ENCODE data around the gene C4orf17. TPM values are rescaled to one million over a fixed set of nuclear protein-coding genes. Genes with fewer than 3 reads are reported as not detected.

Gene C4orf17
- polyA plus RNA-seq, 1 experiment: not detected

- no peak overlapping the region for H3K4me3 ChIP-seq (ENCODE audit: low read depth, low read length)
Measured at GRCh38 chr4:99564921-99565320, 54.1 kb downstream of the C4orf17 start.

DNA sequence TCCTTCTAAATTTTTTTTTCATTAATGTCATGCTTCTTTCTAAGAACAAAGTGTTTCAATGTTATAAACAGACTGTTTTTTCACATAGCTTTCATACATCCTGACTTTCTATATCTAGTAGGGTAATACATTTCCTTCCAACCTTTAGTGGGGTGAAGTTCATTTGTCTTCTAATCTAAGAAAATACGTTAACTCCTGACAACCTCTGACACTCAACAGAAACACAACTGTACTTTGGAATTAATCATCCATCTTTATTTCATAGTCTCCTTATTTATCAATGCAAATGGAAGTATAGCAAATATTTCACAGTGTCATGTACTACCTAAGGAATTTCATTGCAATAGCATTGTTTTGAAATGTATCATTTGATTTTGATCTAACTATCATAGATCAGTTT is 61.1 kb downstream of the C4orf17 start:
- no peak overlapping the region for H3K4me3 ChIP-seq (ENCODE audit: low read depth, low read length)
- ChIA-PET POLR2A (no interaction called here), CTCF (no interaction called here)
- no peaks in the 10 kb centered on the region for H3K36me3 ChIP-seq (ENCODE audit: control insufficient read depth, insufficient read depth, low read length)
- DNase-seq (ENCODE audit: low read depth): no peak
- H3K27me3 ChIP-seq (ENCODE audit: control insufficient read depth, insufficient read depth, low read length): no peaks in the 10 kb centered on the region; the same call in 1 of the 2 replicates
- TF ChIP-seq CTCF (IDR thresholded peaks at IDR 0.05; ENCODE audit: insufficient read depth, low read depth, low read length): no peak

More at GRCh38 chr4:99564921-99565320, 54.1 kb downstream of the C4orf17 start:
- no peaks in the 10 kb centered on the region for H3K36me3 ChIP-seq (ENCODE audit: control insufficient read depth, insufficient read depth, low read length)
- ChIA-PET POLR2A (no interaction called here), CTCF (no interaction called here)
- TF ChIP-seq CTCF (IDR thresholded peaks at IDR 0.05; ENCODE audit: insufficient read depth, low read depth, low read length): no peak
- H3K27me3 ChIP-seq (ENCODE audit: control insufficient read depth, insufficient read depth, low read length): no peaks in the 10 kb centered on the region
- no peak for DNase-seq (ENCODE audit: low read depth)

- TF ChIP-seq CTCF (IDR thresholded peaks at IDR 0.05; ENCODE audit: insufficient read depth, low read depth, low read length): no peak
- CTCF ChIA-PET: no interaction called here
- DNase-seq (ENCODE audit: low read depth): peak; percentile 33
- Histone ChIP-seq H3K4me3 (ENCODE audit: low read depth, low read length) (no peak overlapping the region), H3K27me3 (ENCODE audit: control insufficient read depth, insufficient read depth, low read length) (no peaks in the 10 kb centered on the region; the same call in 1 of the 2 replicates), H3K36me3 (ENCODE audit: control insufficient read depth, insufficient read depth, low read length) (no peaks in the 10 kb centered on the region)
- POLR2A ChIA-PET: no interaction called here
Measured at GRCh38 chr4:99572527-99573240, 61.9 kb downstream of the C4orf17 start.

GRCh38 chr4:99573735-99574368 is 63.0 kb downstream of the C4orf17 start:
- TF ChIP-seq CTCF (IDR thresholded peaks at IDR 0.05; ENCODE audit: insufficient read depth, low read depth, low read length): no peak
- no peaks in the 10 kb centered on the region; the same call in 1 of the 2 replicates for H3K27me3 ChIP-seq (ENCODE audit: control insufficient read depth, insufficient read depth, low read length)
- DNase-seq (ENCODE audit: low read depth): no peak
- H3K36me3 ChIP-seq (ENCODE audit: control insufficient read depth, insufficient read depth, low read length): no peaks in the 10 kb centered on the region
- POLR2A ChIA-PET: no interaction called here
- H3K4me3 ChIP-seq (ENCODE audit: low read depth, low read length): no peak overlapping the region
- CTCF ChIA-PET: no interaction called here

- H3K36me3 ChIP-seq (ENCODE audit: control insufficient read depth, insufficient read depth, low read length): no peaks in the 10 kb centered on the region
- no peak for TF ChIP-seq CTCF (IDR thresholded peaks at IDR 0.05; ENCODE audit: insufficient read depth, low read depth, low read length)
- POLR2A ChIA-PET: no interaction called here
- DNase-seq (ENCODE audit: low read depth): no peak
- H3K4me3 ChIP-seq (ENCODE audit: low read depth, low read length): no peak within 1 kb of the TSS
- CTCF ChIA-PET: interaction anchor here (1.0 kb wide), 1 partner anchor 9 kb away, joined by 3 read pairs; no protein-coding TSS in a partner anchor
- no peaks in the 10 kb centered on the region; the same call in 1 of the 2 replicates for H3K27me3 ChIP-seq (ENCODE audit: control insufficient read depth, insufficient read depth, low read length)
Measured at GRCh38 chr4:99574530-99575324, 63.9 kb downstream of the C4orf17 start, which contains the start of gene MTTP. MTTP (plus strand) TSS chr4:99574824; CDS start chr4:99574910, 86 bp downstream.

Data from BJ (cell line).